ENCODE measurements around the gene ENDOU.

GRCh38 chr12:47767216-47767724 lies 42.0 kb upstream of the ENDOU start:
- TF ChIP-seq CTCF (IDR thresholded peaks at IDR 0.05; ENCODE audit: insufficient read depth, low read depth, low read length) (peak; percentile 26), EZH2 (IDR thresholded peaks at IDR 0.05; ENCODE audit: insufficient read depth, low read length) (no peak)

Measured in astrocyte (in vitro differentiated cells and primary cell).